Right ventricle myocardium inferior (tissue), 1 donor: ENCODE measurements around the gene C10orf120. TPM values are rescaled to one million over a fixed set of nuclear protein-coding genes. Genes with fewer than 3 reads are reported as not detected.

Experiments
- ATAC-seq: fragments of 200-7000 bp; cut with Tn5 transposase; one replicate; pipeline ENCODE4 v1.9.1; 2020; ENCODE audit warnings: mild to moderate bottlenecking, moderate library complexity
- DNase-seq: peaks from one replicate; pipeline ENCODE4 v3.0.0; 2021; ENCODE audit errors: missing footprints
- intact Hi-C: fragments of 100-400 bp; cut with DNase I; formaldehyde crosslinking; loops from one replicate; pipeline ENCODE4 v1.11.0; 2022
- total RNA-seq: library from RNA; stranded (reverse); fragmentation: NEBNext Ultra II Directional; extraction: Animal tissue kit (Norgen Biotek cat#: 25700); gene quantifications from one replicate; pipeline ENCODE4 v1.2.1, GENCODE V29; 2021
- donor health status: DM: no; HTN: yes; CAD: no; lungs with severe emphysema.

C10orf120 gene
- total RNA-seq, 1 donor from 2014 or later, result not detected

GRCh38 chr10:122706947-122707346 lies 7.3 kb upstream of the C10orf120 start:
- DNase-seq (no peak), ATAC-seq (no peak)
- intact Hi-C loops, result no loop called here

- no peak for DNase-seq
- intact Hi-C loops, result no loop called here
- ATAC-seq, result no peak
Observed at GRCh38 chr10:122706467-122706866, 6.8 kb upstream of the C10orf120 start.

- intact Hi-C loops, result loop anchor here (1.0 to 5.0 kb wide), 3 partner anchors 55 to 406 kb away; no protein-coding TSS in a partner anchor
- ATAC-seq (peak; percentile 92), DNase-seq (peak; percentile 74)
Observed at GRCh38 chr10:122703483-122704448, 4.1 kb upstream of the C10orf120 start.

GRCh38 chr10:122702275-122702674 lies 2.6 kb upstream of the C10orf120 start:
- intact Hi-C loops, result loop anchor here (5.0 kb wide), 1 partner anchor 405 kb away; no protein-coding TSS in a partner anchor
- ATAC-seq (no peak), DNase-seq (no peak)

- ATAC-seq (no peak), DNase-seq (no peak)
- intact Hi-C loops, result loop anchor here (5.0 kb wide), 1 partner anchor 404 kb away; no protein-coding TSS in a partner anchor
Observed at GRCh38 chr10:122701652-122702051, 2.0 kb upstream of the C10orf120 start.

GRCh38 chr10:122696687-122697086 lies 3.0 kb downstream of the C10orf120 start:
- intact Hi-C loops, result no loop called here
- ATAC-seq, result no peak

GRCh38 chr10:122692744-122693143 lies 6.9 kb downstream of the C10orf120 start:
- DNase-seq (no peak), ATAC-seq (no peak)
- intact Hi-C loops, result no loop called here

More at GRCh38 chr10:122696687-122697086, 3.0 kb downstream of the C10orf120 start:
- no peak for DNase-seq

- peak; percentile 45 for ATAC-seq
- intact Hi-C loops, result loop anchor here (5.0 kb wide), 1 partner anchor 42 kb away; no protein-coding TSS in a partner anchor
Observed at GRCh38 chr10:122689146-122689820, 10.4 kb downstream of the C10orf120 start.

GRCh38 chr10:122688293-122688989 lies 11.2 kb downstream of the C10orf120 start:
- DNase-seq (no peak), ATAC-seq (peak; percentile 87)
- intact Hi-C loops, result loop anchor here (5.0 kb wide), 1 partner anchor 41 kb away; no protein-coding TSS in a partner anchor

More at GRCh38 chr10:122689146-122689820, 10.4 kb downstream of the C10orf120 start:
- no peak for DNase-seq

- intact Hi-C loops, result no loop called here
- DNase-seq, result no peak
- peak; percentile 76 for ATAC-seq
Observed at GRCh38 chr10:122682522-122682921, 17.1 kb downstream of the C10orf120 start.

- no peak for ATAC-seq
- intact Hi-C loops, result no loop called here
- DNase-seq, result no peak
Observed at GRCh38 chr10:122678266-122678665, 21.4 kb downstream of the C10orf120 start.

- DNase-seq (no peak), ATAC-seq (no peak)
- intact Hi-C loops, result no loop called here
Observed at GRCh38 chr10:122675278-122675677, 24.4 kb downstream of the C10orf120 start.

- intact Hi-C loops, result no loop called here
- peak; percentile 63 for ATAC-seq
Observed at GRCh38 chr10:122674781-122675180, 24.9 kb downstream of the C10orf120 start.

GRCh38 chr10:122673731-122674130 lies 25.9 kb downstream of the C10orf120 start:
- no peak for DNase-seq
- intact Hi-C loops, result no loop called here
- ATAC-seq, result no peak

More at GRCh38 chr10:122674781-122675180, 24.9 kb downstream of the C10orf120 start:
- no peak for DNase-seq

- DNase-seq, result no peak
- intact Hi-C loops, result no loop called here
- no peak for ATAC-seq
Observed at GRCh38 chr10:122673269-122673668, 26.4 kb downstream of the C10orf120 start.

GRCh38 chr10:122672655-122673054 lies 27.0 kb downstream of the C10orf120 start:
- DNase-seq, result no peak
- ATAC-seq, result no peak
- intact Hi-C loops, result no loop called here

- no peak for DNase-seq
- intact Hi-C loops, result no loop called here
Observed at GRCh38 chr10:122671355-122671754, 28.3 kb downstream of the C10orf120 start.

GRCh38 chr10:122669842-122670241 lies 29.8 kb downstream of the C10orf120 start:
- intact Hi-C loops, result no loop called here
- ATAC-seq, result no peak
- DNase-seq, result no peak

More at GRCh38 chr10:122671355-122671754, 28.3 kb downstream of the C10orf120 start:
- no peak for ATAC-seq

- ATAC-seq (no peak), DNase-seq (no peak)
- intact Hi-C loops, result no loop called here
Observed at GRCh38 chr10:122669045-122669444, 30.6 kb downstream of the C10orf120 start.
